Measurements from ENCODE around the gene RARS1. TPM values are rescaled to one million over a fixed set of nuclear protein-coding genes. Genes with fewer than 3 reads are reported as not detected.

The RARS1 gene
- total RNA-seq, 4 donors from 2014 or later, result 51.3 to 89.1 (median 75.9) TPM

DNA sequence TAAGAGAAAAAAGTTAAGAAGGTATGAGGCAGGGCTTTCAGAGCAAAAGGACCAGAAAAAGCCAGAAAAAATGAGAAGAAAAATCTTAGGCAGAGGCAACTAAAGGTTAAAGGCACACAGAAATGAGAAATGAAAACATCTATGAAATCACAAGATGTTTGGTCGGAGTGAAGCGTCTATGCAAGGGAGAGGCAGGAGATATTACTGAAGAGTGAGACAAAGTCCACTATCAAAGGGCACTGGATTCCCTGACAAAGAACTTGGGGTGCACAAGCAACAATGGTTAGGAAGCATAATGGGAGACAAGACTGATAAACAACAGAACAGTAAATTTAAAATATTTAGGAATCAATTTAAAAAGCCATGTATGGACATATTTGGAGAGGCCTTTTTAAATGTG, 76.0 kb downstream of the RARS1 start:
- H3K27me3 ChIP-seq, result no peaks in the 10 kb centered on the region
- 65 to 81% methylated on average over 2 of the region's 2 CpGs for WGBS, 2 donors (ENCODE audit: low coverage in 1 of 2)
- no peak for TF ChIP-seq POLR2A (IDR thresholded peaks at IDR 0.05)
- TF ChIP-seq, protein P1, sequence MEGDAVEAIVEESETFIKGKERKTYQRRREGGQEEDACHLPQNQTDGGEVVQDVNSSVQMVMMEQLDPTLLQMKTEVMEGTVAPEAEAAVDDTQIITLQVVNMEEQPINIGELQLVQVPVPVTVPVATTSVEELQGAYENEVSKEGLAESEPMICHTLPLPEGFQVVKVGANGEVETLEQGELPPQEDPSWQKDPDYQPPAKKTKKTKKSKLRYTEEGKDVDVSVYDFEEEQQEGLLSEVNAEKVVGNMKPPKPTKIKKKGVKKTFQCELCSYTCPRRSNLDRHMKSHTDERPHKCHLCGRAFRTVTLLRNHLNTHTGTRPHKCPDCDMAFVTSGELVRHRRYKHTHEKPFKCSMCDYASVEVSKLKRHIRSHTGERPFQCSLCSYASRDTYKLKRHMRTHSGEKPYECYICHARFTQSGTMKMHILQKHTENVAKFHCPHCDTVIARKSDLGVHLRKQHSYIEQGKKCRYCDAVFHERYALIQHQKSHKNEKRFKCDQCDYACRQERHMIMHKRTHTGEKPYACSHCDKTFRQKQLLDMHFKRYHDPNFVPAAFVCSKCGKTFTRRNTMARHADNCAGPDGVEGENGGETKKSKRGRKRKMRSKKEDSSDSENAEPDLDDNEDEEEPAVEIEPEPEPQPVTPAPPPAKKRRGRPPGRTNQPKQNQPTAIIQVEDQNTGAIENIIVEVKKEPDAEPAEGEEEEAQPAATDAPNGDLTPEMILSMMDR (IDR thresholded peaks at IDR 0.05), result no peak
- TF ChIP-seq POLR2AphosphoS5 (IDR thresholded peaks at IDR 0.05), result no peak
- no peak for TF ChIP-seq EP300 (IDR thresholded peaks at IDR 0.05)
- no peak for ATAC-seq
- no peak overlapping the region for H3K4me3 ChIP-seq
- peaks cover 0 to 7% (median 0%) of the 10 kb centered on the region in 3 donors for H3K4me1 ChIP-seq
- H3K36me3 ChIP-seq, result peaks cover 4 to 76% of the 10 kb centered on the region in 2 donors
- H3K27ac ChIP-seq, result no peak overlapping the region
- no peaks in the 10 kb centered on the region for H3K9me3 ChIP-seq

DNA sequence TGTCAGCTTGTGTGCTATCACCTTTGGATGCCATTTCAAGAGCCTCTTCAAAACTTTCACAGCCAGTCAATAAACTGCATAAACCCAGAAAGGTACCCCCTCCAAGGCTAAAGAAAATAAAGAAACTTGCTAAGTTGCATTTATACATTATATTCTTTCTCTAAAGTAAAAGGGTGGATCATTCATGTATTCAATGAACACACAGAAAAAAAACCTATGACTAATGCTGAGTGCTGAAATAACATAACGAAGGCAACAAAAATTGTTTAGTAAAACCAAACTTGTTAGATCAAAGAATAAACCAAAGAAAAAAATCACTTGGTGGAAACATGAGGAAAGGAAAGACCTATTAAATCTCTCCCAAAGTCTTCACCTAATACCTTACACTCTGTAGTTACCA, 77.7 kb downstream of the RARS1 start:
- Histone ChIP-seq H3K36me3 (peaks cover 0 to 68% of the 10 kb centered on the region in 2 donors), H3K27ac (no peak overlapping the region), H3K9me3 (no peaks in the 10 kb centered on the region), H3K4me3 (no peak overlapping the region), H3K4me1 (peaks cover 0 to 7% (median 0%) of the 10 kb centered on the region in 3 donors), H3K27me3 (no peaks in the 10 kb centered on the region)
- 89 to 91% methylated on average over 1 of the region's 1 CpG for WGBS, 2 donors (ENCODE audit: low coverage in 1 of 2)
- TF ChIP-seq POLR2AphosphoS5 (IDR thresholded peaks at IDR 0.05), result no peak
- ATAC-seq, result no peak

DNA sequence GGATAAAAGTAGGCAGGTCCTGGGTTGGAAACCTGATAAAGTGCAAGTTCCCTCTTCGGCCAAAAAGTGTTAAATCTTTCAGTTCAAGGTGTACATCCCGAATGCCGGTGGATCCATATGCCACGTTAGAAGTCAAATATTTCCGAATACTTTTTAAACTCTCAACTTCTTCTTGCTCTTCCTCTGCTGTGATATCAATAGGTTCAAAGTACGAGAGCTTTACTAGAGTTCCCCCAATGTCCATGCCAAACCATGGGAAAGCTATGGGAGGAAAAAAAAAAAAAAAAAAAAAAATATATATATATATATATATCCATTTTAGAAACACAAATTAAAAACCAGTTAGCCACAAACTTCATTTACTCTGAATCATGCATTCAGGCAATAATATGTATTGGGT, 82.5 kb downstream of the RARS1 start:
- 97 to 98% methylated on average over 5 of the region's 6 CpGs for WGBS, 2 donors (ENCODE audit: low coverage in 1 of 2)
- peaks cover 0 to 17% (median 0%) of the 10 kb centered on the region in 3 donors for H3K4me1 ChIP-seq
- H3K36me3 ChIP-seq, result peaks cover 0 to 39% of the 10 kb centered on the region in 2 donors

More for the DNA sequence above, 82.5 kb downstream of the RARS1 start:
- H3K27ac ChIP-seq, result no peak overlapping the region
- H3K4me3 ChIP-seq, result no peak overlapping the region
- no peak for TF ChIP-seq POLR2AphosphoS5 (IDR thresholded peaks at IDR 0.05)
- TF ChIP-seq, protein P1 (IDR thresholded peaks at IDR 0.05), result no peak
- TF ChIP-seq EP300 (IDR thresholded peaks at IDR 0.05), result no peak
- no peak for TF ChIP-seq POLR2A (IDR thresholded peaks at IDR 0.05)
- ATAC-seq, result no peak
- no peaks in the 10 kb centered on the region for H3K9me3 ChIP-seq
- no peaks in the 10 kb centered on the region for H3K27me3 ChIP-seq

Small RNAs within 50 kb of the gene (small RNA-seq; reads per million reads assigned to genes)
- gene MIR103A1, result 0.09 to 5.5 (median 0.31) reads per million in 4 donors

Other genes with a start within 250 kb of the RARS1 start
- 1 to 10 TPM in 3 of 4 donors, under 1 TPM in 1; 0.67 to 6.9 (median 3.8) TPM for gene WWC1, start 194.8 kb upstream of the RARS1 start, total RNA-seq
- gene FBLL1, start 42.8 kb downstream of the RARS1 start, total RNA-seq, result under 1 TPM in 2 of 4 donors, not detected in 2; 0.52 to 0.54 TPM
- gene PANK3, start 92.9 kb downstream of the RARS1 start, total RNA-seq, result 10 to 100 TPM; 30.6 to 43.0 (median 35.3) TPM

Measured in gastroesophageal sphincter (tissue), 4 donors.